GM08714 (cell line): ENCODE data around the gene EMD.

Source experiments
- H3K4me3 ChIP-seq: fragments of 200-500 bp; sonication (Bioruptor generic); 2 replicates; pipeline ENCODE4 v1.5.1; 2014; ENCODE audit warnings: mild to moderate bottlenecking, low read length, inconsistent platforms
- ZNF274 ChIP-seq: IDR thresholded peaks from 2 replicates; pipeline ENCODE4 v1.6.1; 2012; ENCODE audit warnings: mild to moderate bottlenecking, low read depth, low read length

Gene EMD

GRCh38 chrX:154351183-154352011, 27.7 kb upstream of the EMD start:
- H3K4me3 ChIP-seq: no peak overlapping the region
- no peak for TF ChIP-seq ZNF274

DNA sequence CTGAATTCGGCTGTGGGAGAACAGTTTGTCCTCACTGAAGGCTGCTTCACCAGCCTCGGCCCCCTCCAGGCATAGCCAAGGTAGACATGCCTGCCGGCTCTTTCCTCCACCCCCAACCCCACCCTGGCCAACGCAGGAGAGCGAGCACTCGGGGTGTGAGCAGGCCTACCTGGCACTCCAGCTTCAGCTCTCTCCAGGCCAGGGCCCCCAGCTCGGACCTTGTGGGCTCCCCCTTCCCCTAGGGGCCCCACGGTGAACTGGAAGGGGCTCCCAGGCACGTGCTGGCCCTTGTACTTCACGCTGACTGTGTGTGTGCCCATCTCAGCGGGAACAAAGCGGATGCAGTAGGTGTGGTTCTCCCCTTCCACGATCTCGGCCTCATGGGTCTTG, 27.1 kb upstream of the EMD start:
- no peak overlapping the region for H3K4me3 ChIP-seq
- no peak for TF ChIP-seq ZNF274

- no peak for TF ChIP-seq ZNF274
- no peak overlapping the region for H3K4me3 ChIP-seq
Measured at GRCh38 chrX:154352466-154352865, 26.6 kb upstream of the EMD start.

GRCh38 chrX:154353172-154353843, 25.8 kb upstream of the EMD start:
- no peak for TF ChIP-seq ZNF274
- H3K4me3 ChIP-seq: no peak overlapping the region

DNA sequence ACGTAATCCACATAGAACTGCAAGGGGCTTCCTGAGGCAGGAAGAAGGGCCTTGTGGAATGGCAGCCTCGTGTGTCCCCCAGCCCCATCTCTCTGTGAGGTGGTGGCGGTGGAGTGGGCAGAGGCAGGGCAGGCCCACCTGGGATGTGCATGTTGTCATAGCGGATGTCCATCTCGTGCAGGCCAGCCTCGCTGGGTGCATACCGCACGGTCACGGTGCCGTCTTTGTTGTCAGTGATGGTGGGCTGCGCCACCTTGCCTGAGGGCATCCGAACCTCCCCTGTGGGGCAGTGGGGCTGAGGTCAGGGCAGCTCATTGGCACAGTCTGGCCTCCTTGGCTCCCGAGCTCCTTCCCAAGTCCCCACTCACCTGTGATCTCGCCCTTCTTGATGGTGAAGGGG, 25.1 kb upstream of the EMD start:
- TF ChIP-seq ZNF274: no peak
- no peak overlapping the region for H3K4me3 ChIP-seq

DNA sequence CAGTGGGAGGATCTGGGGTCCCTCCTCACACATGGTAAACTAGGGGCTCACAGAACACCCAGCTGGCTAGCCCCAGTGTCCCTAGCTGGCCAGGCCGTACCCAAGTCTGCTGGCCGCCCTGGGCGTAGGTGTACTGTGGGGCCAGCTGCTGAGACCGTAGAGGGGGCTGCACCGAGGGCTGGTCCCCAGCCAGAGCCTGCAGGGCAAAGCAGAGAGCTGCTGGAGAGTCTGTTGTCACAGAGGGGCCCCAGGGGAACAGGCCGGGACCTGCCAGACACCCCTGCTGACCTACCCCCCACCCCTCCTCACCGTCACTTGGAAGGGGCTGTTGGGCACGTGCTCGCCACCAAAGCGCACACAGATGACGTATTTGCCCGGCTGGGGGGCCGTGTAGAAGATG, 24.6 kb upstream of the EMD start:
- no peak overlapping the region for H3K4me3 ChIP-seq
- no peak for TF ChIP-seq ZNF274

- TF ChIP-seq ZNF274: no peak
- H3K4me3 ChIP-seq: no peak overlapping the region
Measured at GRCh38 chrX:154355094-154355775, 23.9 kb upstream of the EMD start.

GRCh38 chrX:154355776-154356140, 23.3 kb upstream of the EMD start:
- TF ChIP-seq ZNF274: no peak
- no peak overlapping the region for H3K4me3 ChIP-seq

DNA sequence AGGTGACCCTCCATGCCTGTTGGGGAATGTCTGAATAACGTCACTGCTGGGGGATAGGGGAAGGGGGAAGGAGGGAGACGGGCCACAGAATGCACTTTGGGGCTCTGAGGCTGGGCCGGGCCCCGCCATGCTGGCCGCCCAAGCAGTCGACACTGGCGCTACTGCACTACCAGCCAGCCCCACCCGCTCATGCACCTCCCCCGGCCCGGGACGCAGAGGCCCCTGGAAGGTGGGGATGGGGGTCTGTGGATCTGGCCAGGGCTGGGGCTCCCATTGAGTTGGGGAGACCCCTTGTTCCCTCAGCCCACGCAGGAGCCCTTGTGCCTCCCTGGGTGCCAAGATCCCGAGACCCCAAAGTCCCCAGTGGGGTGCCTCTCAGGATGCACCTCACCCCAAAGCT, 22.5 kb upstream of the EMD start:
- TF ChIP-seq ZNF274: no peak
- no peak overlapping the region for H3K4me3 ChIP-seq

- H3K4me3 ChIP-seq: no peak overlapping the region
- TF ChIP-seq ZNF274: no peak
Measured at GRCh38 chrX:154357205-154357604, 21.9 kb upstream of the EMD start.

GRCh38 chrX:154358011-154358410, 21.1 kb upstream of the EMD start:
- no peak overlapping the region for H3K4me3 ChIP-seq
- no peak for TF ChIP-seq ZNF274

DNA sequence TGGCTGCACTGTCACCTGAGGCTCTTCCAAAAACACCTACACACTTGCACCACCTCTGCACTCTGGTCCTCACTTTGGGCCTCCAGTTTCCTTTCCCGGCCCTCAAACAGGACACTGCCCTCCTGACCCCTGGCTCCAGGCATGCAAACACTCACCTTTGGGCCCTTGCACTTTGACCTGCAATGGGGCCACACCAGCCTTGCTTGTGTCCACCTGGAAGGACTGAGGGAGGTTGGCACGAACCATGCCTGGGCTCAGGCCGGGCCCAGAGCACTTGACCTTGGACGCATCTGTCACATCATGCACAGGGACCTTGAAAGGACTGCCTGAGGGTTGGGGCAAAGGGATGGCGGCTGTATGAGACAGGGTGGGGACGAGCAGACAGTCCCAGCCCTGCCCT, 20.3 kb upstream of the EMD start:
- TF ChIP-seq ZNF274: no peak
- H3K4me3 ChIP-seq: no peak overlapping the region

GRCh38 chrX:154359362-154360154, 19.5 kb upstream of the EMD start:
- no peak for TF ChIP-seq ZNF274
- H3K4me3 ChIP-seq: no peak overlapping the region

- TF ChIP-seq ZNF274: no peak
- H3K4me3 ChIP-seq: no peak overlapping the region
Measured at GRCh38 chrX:154360155-154360713, 18.9 kb upstream of the EMD start.
